ENCODE measurements around the gene KIRREL3. TPM values are rescaled to one million over a fixed set of nuclear protein-coding genes. Genes with fewer than 3 reads are reported as not detected.

Gene KIRREL3
- polyA plus RNA-seq, 1 of the 3 experiments (the other 2 are of a cell fraction) = 3.7 TPM

- no peaks in the 10 kb centered on the region for H3F3A ChIP-seq (replicated peaks; ENCODE audit: insufficient read depth)
- POLR2A ChIA-PET = no interaction called here
- H2AFZ ChIP-seq (ENCODE audit: low read depth) = no peak overlapping the region
- no peaks in the 10 kb centered on the region for H3K27me3 ChIP-seq (ENCODE audit: insufficient read depth)
- H3K4me2 ChIP-seq = no peak overlapping the region
- no peak overlapping the region for H3K4me3 ChIP-seq (ENCODE audit: low read depth in 2 of 2, low read length in 1 of 2)
- no peaks in the 10 kb centered on the region for H3K36me3 ChIP-seq (replicated peaks in 1 of 2; ENCODE audit: control insufficient read depth in 1 of 2, insufficient read depth in 2 of 2, low read length in 1 of 2)
- H3K9me3 ChIP-seq = no peaks in the 10 kb centered on the region
- TF ChIP-seq NFIC (IDR thresholded peaks at IDR 0.05; ENCODE audit: borderline replicate concordance) (peak; percentile 32; the same call in 1 of the 2 replicates), TCF12 (IDR thresholded peaks at IDR 0.05) (peak; percentile 71), SIN3A (IDR thresholded peaks at IDR 0.05; ENCODE audit: borderline replicate concordance, low read depth, low read length) (no peak), FOSL2 (IDR thresholded peaks at IDR 0.05; ENCODE audit: borderline replicate concordance, low read depth) (0 out of 2 replicates have a peak, but pooled peaks have one; percentile 8), JUND (IDR thresholded peaks at IDR 0.05) (peak; percentile 36), PBX3 (IDR thresholded peaks at IDR 0.05) (peak; percentile 76)
- H4K20me1 ChIP-seq (ENCODE audit: insufficient read depth) = no peaks in the 10 kb centered on the region
- H3K79me2 ChIP-seq (ENCODE audit: insufficient read depth) = no peaks in the 10 kb centered on the region
- 53% methylated on average over 7 of the region's 7 CpGs for WGBS (ENCODE audit: low lambda C conversion rate)
- H3K9ac ChIP-seq = no peak overlapping the region
- no peaks in the 10 kb centered on the region for H3K9me2 ChIP-seq
- no peak overlapping the region for H3K27ac ChIP-seq (ENCODE audit: low read depth in 2 of 2, low read length in 1 of 2)
- no peak for DNase-seq
- CTCF ChIA-PET = interaction anchor here (0.7 to 2.4 kb wide), 3 partner anchors 17 to 365 kb away, joined by 3 to 9 read pairs (median 9); no protein-coding TSS in a partner anchor
- H3K4me1 ChIP-seq (ENCODE audit: control insufficient read depth in 1 of 2, insufficient read depth in 2 of 2, low read depth in 1 of 2, low read length in 1 of 2) = peaks cover 9 to 14% of the 10 kb centered on the region in 2 experiments; a peak in 3 of 4 replicates
Measured at GRCh38 chr11:126624506-126624905, 376.1 kb downstream of the KIRREL3 start.

- Histone ChIP-seq H3F3A (replicated peaks; ENCODE audit: insufficient read depth) (no peaks in the 10 kb centered on the region), H3K4me1 (ENCODE audit: control insufficient read depth in 1 of 2, insufficient read depth in 2 of 2, low read depth in 1 of 2, low read length in 1 of 2) (no peaks in the 10 kb centered on the region), H3K4me3 (ENCODE audit: low read depth in 2 of 2, low read length in 1 of 2) (no peak overlapping the region), H3K36me3 (replicated peaks in 1 of 2; ENCODE audit: control insufficient read depth in 1 of 2, insufficient read depth in 2 of 2, low read length in 1 of 2) (no peaks in the 10 kb centered on the region), H3K9me3 (no peaks in the 10 kb centered on the region), H3K4me2 (no peak overlapping the region), H4K20me1 (ENCODE audit: insufficient read depth) (no peaks in the 10 kb centered on the region), H2AFZ (ENCODE audit: low read depth) (no peak overlapping the region), H3K9ac (no peak overlapping the region), H3K27ac (ENCODE audit: low read depth in 2 of 2, low read length in 1 of 2) (no peak overlapping the region), H3K27me3 (ENCODE audit: insufficient read depth) (no peaks in the 10 kb centered on the region), H3K9me2 (no peaks in the 10 kb centered on the region), H3K79me2 (ENCODE audit: insufficient read depth) (no peaks in the 10 kb centered on the region)
- DNase-seq = no peak
- POLR2A ChIA-PET = no interaction called here
- no peak for TF ChIP-seq RXRA (IDR thresholded peaks at IDR 0.05; ENCODE audit: borderline replicate concordance, low read depth)
- TF ChIP-seq FOSL2 (IDR thresholded peaks at IDR 0.05; ENCODE audit: borderline replicate concordance, low read depth) = no peak
- TF ChIP-seq NRF1 (IDR thresholded peaks at IDR 0.05; ENCODE audit: low read depth, low read length) = no peak
- TF ChIP-seq EP300 (IDR thresholded peaks at IDR 0.05; ENCODE audit: borderline replicate concordance in 1 of 2, low read depth in 1 of 2, low read length in 1 of 2) = no peak
- no peak for TF ChIP-seq MEF2A (IDR thresholded peaks at IDR 0.05; ENCODE audit: borderline replicate concordance, low read depth)
- TF ChIP-seq CTCF (IDR thresholded peaks at IDR 0.05) = no peak
- TF ChIP-seq USF2 (IDR thresholded peaks at IDR 0.05; ENCODE audit: borderline replicate concordance, low read depth, low read length) = no peak
- TF ChIP-seq CHD2 (IDR thresholded peaks at IDR 0.05; ENCODE audit: low read length, partially characterized antibody) = no peak
- no peak for TF ChIP-seq RCOR1 (IDR thresholded peaks at IDR 0.05; ENCODE audit: low read length)
- TF ChIP-seq REST (IDR thresholded peaks at IDR 0.05; ENCODE audit: low read depth, low read length) = no peak
- TF ChIP-seq EZH2phosphoT487 (IDR thresholded peaks at IDR 0.05; ENCODE audit: borderline replicate concordance, low read depth) = no peak
- TF ChIP-seq TCF12 (IDR thresholded peaks at IDR 0.05) = no peak
- no peak for TF ChIP-seq RAD21 (IDR thresholded peaks at IDR 0.05; ENCODE audit: low read length)
- no peak for TF ChIP-seq MAX (IDR thresholded peaks at IDR 0.05; ENCODE audit: low read depth)
- TF ChIP-seq SIN3A (IDR thresholded peaks at IDR 0.05; ENCODE audit: borderline replicate concordance, low read depth, low read length) = no peak
- no peak for TF ChIP-seq TAF1 (IDR thresholded peaks at IDR 0.05; ENCODE audit: borderline replicate concordance, low read depth, low read length)
- TF ChIP-seq YY1 (IDR thresholded peaks at IDR 0.05; ENCODE audit: low read depth) = no peak
- CTCF ChIA-PET = no interaction called here
- 74% methylated on average over 3 of the region's 3 CpGs for WGBS (ENCODE audit: low lambda C conversion rate)
Measured at GRCh38 chr11:126619516-126619915, 381.1 kb downstream of the KIRREL3 start.

Data from SK-N-SH (cell line).